Inflammatory macrophage treated with lipopolysaccharide for 1 hour (primary cell): ENCODE data around the gene TBC1D17.

Source experiments
- DNase-seq, 2 donors: peaks; one replicate each; pipeline ENCODE4 v3.0.0-alpha.2; 2020 to 2022

TBC1D17 gene

GRCh38 chr19:49879243-49879963, 1.9 kb downstream of the TBC1D17 start:
- peak; percentile 40 to 51 for DNase-seq

DNA sequence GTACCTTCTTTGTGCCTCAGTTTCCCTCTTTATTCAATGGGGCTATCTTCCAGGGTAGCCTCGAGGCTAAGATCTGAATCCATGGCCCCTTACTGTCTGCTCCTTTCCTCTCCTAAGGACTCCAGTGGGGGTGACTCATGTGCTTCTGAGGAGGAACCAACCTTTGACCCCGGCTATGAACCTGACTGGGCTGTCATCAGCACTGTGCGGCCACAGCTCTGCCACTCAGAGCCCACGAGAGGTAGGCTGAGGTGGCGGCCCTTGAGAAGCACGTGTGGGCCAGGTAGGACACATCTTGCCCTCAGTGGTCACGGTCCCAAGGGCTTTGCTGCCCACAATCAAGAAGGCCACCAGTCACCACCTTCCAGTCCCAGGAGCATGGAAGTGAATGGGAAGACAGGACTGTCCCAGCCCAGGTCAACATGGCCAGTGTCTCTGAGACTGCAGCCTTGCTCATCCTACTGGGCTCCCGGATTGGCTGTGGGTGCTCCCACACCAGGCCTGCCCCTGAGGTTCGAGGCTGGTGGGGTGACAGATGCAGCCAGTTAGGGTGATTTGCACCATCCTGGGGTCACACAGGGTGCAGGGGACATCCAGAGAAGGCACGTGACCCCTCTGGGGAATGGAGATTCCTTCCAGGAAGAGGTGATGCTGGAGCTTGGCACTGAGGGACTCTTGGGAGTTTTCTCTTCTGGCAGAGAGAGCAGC, 2.8 kb downstream of the TBC1D17 start:
- no peak for DNase-seq

- DNase-seq: no peak
Observed at GRCh38 chr19:49881186-49881585, 3.7 kb downstream of the TBC1D17 start.

DNA sequence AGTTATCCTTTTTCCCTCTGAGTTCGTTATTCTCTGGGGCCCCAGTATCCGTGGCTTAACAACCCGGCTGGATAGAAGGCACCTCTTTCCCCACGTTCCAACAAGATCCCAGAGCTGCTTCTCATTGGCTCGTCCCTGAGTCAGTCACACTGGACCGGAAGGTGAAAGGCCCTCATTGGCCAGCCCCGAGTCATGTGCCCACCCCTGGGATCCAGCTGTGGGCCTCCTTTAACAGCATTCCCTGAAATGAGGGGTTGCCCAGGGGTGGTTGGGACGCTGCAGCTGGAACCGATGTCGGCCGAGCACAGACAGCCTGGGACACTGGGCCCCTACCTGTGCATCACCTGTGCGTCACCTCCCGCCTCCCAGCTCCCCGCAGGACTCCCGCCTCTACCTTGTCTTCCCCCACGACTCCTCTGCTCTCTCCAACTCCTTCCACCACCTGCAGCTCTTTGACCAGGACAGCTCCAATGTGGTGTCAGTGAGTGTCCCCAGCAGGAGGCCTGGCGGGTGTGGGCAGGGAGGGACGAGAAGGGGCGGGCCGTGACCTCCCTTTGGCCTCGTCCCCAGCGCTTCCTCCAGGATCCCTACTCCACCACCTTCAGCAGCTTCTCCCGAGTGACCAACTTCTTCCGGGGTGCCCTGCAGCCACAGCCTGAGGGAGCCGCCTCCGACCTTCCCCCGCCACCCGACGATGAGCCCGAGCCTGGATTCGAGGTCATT, 4.3 kb downstream of the TBC1D17 start:
- DNase-seq: no peak

GRCh38 chr19:49882643-49883042, 5.1 kb downstream of the TBC1D17 start:
- no peak for DNase-seq

DNA sequence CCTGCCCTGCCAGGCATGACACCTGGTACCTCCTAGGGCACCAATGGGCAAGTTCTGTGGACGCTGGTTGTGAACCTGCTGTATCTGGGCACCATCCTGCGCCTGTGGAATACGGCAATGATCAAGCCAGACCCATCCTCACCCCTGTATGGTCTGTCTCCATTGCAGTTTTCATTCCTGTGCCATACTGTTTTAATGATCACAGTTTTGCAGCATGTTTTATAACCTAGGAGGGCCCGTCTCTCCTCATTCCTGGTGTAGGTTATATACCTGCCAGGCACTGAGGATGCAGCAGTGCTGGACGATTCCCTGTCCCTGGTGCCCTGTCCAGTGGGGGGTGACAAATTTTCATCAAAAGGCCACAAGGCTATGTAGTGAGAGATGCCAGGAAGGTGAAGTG, 5.6 kb downstream of the TBC1D17 start:
- DNase-seq: no peak

DNA sequence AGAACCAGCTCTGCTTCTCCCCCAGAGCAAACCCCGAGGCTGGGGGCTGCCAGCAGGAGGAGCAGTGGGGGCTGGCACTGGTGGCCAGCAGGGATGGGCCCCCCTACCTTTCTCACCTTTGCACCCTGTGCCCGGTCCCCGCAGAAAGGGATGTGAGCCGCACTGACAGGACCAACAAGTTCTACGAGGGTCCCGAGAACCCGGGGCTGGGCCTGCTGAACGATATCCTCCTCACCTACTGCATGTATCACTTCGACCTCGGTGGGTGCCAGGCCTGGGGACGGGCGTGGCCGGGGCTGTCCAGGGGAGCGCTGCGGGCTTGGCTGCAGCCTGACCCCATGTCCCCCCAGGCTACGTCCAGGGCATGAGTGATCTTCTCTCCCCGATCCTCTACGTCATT, 6.6 kb downstream of the TBC1D17 start:
- DNase-seq: no peak

- no peak for DNase-seq
Observed at GRCh38 chr19:49884760-49885159, 7.3 kb downstream of the TBC1D17 start.

DNA sequence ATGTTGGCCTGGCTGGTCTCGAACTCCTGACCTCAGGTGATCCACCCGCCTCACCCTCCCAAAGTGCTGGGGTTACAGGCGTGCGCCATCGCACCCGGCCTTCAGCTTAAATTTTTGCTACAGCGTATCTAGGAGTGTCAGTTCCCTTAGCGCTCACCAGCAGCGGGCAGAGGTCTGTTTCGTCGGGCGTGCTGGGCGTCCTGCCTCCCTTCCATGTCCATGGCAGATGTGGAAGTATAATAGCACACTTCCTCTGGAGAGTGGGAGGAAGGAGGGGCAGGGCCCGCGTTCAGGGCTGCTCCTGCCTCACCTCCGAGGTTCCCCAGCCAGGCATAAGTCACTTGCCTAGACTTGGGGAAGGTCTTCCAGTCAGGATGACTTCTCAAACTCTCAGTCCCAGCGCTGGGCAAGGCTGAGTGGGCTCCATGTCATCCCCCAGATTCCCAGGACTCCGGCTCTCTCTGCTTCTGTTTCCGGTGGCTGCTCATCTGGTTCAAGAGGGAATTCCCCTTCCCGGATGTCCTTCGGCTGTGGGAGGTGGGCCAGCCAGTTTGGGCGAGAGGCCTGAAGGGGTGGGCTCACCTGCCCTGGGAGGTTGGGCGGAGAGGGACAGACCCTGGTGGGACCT, 9.6 kb downstream of the TBC1D17 start:
- peak in 1 of 2 donors; percentile 27 for DNase-seq

GRCh38 chr19:49887665-49888509, 10.4 kb downstream of the TBC1D17 start:
- peak in 1 of 2 donors; percentile 18 for DNase-seq

DNA sequence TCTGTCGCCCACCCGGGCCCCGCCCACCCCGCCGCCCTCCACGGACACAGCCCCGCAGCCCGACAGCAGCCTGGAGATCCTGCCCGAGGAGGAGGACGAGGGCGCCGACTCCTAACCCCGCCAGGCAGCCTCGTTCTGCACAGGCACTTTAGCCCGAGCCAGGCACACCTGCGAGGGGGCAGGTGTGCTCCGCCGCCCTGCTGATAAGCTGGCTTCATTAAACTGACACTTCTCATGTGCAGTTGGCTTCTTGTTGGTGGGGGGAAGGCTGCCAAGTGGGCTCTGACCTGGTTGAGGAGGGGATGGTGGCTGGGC, 11.0 kb downstream of the TBC1D17 start:
- no peak for DNase-seq

GRCh38 chr19:49889038-49889686, 11.7 kb downstream of the TBC1D17 start:
- no peak for DNase-seq

DNA sequence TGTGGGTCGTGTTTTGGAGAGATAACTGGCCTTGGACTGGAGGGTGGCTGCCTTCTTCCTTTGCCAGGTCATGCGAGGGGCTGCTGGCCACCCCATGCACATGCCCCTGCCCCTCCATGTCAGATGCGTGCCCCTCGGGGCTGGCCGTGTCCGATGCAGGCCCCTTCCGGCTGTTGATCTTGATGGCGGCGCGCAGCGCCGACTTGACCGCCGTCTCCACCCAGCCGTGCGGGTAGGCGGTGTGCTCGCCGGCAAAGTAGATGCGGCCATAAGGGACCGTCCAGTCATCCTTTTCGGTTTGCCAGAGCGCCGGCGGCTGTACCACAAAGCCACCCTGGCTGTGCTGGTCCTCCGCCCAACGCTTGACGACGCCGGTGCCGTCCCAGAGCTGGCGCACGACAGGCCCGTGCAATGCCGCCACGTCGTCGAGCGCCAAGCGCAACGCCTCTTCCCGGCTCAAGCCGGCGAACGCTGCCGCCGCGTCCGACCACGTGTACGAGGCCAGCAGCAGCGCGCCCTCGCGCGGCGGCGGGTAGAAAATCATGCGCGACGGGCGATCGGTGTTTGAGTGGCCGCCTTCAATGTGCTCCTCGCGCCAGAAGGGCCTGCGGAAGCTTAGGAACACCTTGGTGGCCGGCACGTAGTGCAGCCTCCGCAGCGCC, 12.3 kb downstream of the TBC1D17 start:
- DNase-seq: peak; percentile 64 to 85

DNA sequence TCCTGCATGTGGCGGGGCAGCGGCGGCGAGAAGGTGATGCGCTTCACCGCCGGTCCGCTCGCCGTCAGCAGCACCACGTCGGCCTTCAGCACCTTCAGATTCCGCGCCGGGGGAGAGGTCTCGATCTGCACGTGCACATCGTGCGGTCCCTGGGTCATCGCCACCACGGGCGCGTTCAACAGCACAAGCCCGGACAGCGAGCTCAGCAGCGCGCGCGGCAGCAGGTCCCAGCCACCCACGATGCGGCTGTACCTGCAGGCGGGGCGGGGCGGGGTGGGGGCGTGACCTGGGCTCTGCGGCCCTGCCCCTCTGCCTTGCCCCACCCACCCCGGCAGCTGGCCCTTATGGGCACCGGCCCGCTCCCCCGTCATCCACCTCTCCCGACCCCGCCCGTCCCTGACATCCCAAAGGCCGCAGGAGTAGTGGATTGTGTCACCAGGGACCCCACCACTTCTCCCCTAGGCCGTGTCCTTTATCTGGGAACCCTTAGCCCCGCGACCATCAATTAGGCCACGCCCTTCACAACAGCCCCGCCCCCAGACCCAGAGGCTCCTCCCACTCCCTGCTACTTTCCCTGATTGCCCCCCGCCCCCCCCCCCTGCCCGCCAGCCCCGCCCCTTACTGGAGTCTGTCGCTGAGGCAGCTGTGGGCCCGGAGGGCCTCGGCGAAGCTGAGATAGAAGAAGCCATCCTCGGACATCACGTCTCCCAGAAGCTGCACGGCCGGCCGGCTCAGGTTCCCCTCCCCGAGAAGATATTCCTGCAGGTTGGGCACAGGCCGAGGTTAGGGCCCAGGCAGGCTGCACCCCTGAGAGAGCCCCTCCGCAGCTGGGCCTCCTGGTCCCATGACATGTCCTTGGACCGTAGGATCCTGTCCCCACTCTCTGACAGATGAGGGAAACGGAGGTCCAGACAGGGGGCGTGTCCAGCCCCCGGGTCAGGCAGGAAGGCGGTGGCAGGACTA, 13.1 kb downstream of the TBC1D17 start:
- DNase-seq: no peak

GRCh38 chr19:49891393-49891792, 13.9 kb downstream of the TBC1D17 start:
- no peak for DNase-seq

- DNase-seq: no peak
Observed at GRCh38 chr19:49892716-49893115, 15.2 kb downstream of the TBC1D17 start.

- no peak for DNase-seq
Observed at GRCh38 chr19:49894011-49894664, 16.6 kb downstream of the TBC1D17 start.

- DNase-seq: peak; percentile 75 to 88
Observed at GRCh38 chr19:49894879-49895565, 17.5 kb downstream of the TBC1D17 start.
